MCF 10A (cell line): ENCODE data around the gene AJAP1. TPM values are rescaled to one million over a fixed set of nuclear protein-coding genes. Genes with fewer than 3 reads are reported as not detected.

Experiments used
- BruUV-seq: library from RNA; stranded (reverse); fragments of 400-500 nt; replicated peaks from 2 replicates; lab custom pipeline; 2021; lab: Mats Ljungman, UMichigan
- CTCF ChIA-PET: fragments of 300-600 bp; sonication (Branson Sonifier 250); formaldehyde crosslinking; extraction: SDS; loops from one replicate; lab custom pipeline; 2021; ENCODE audit warnings: antibody characterized with exemption, inconsistent platforms; lab: Yijun Ruan, JAX
- POLR2A ChIA-PET: fragments of 300-600, 350-650 bp; sonication (Branson Sonifier 250); formaldehyde crosslinking; extraction: SDS; loops from one replicate; lab custom pipeline; 2020; ENCODE audit warnings: antibody characterized with exemption, inconsistent platforms; lab: Yijun Ruan, JAX
- DNase-seq: peaks from one replicate; pipeline ENCODE4 v3.0.0-alpha.2; 2018; ENCODE audit not compliant: unreplicated experiment
- H3K27ac Mint-ChIP-seq: one replicate; pipeline ENCODE4 v1.8.0; 2022; ENCODE audit warnings: mild to moderate bottlenecking, low read depth, mixed read lengths; ENCODE audit not compliant: unreplicated experiment
- H3K27me3 Mint-ChIP-seq: one replicate; pipeline ENCODE4 v1.8.0; 2022; ENCODE audit warnings: mixed read lengths; ENCODE audit not compliant: insufficient read depth, unreplicated experiment
- H3K36me3 Mint-ChIP-seq: one replicate; pipeline ENCODE4 v1.8.0; 2022; ENCODE audit warnings: mild to moderate bottlenecking, moderate library complexity, mixed read lengths; ENCODE audit not compliant: insufficient read depth, unreplicated experiment
- H3K4me1 Mint-ChIP-seq: one replicate; pipeline ENCODE4 v1.8.0; 2022; ENCODE audit warnings: mixed read lengths; ENCODE audit not compliant: insufficient read depth, unreplicated experiment
- H3K4me3 Mint-ChIP-seq: one replicate; pipeline ENCODE4 v1.8.0; 2022; ENCODE audit warnings: mild to moderate bottlenecking, moderate library complexity, mixed read lengths; ENCODE audit not compliant: unreplicated experiment
- H3K9me3 Mint-ChIP-seq: one replicate; pipeline ENCODE4 v1.8.0; 2022; ENCODE audit warnings: mixed read lengths; ENCODE audit not compliant: unreplicated experiment
- CTCF ChIP-seq: fragments of 200-600 bp; IDR thresholded peaks from one replicate; pipeline ENCODE4 v1.8.0; 2022; ENCODE audit warnings: antibody characterized with exemption, mild to moderate bottlenecking; ENCODE audit not compliant: unreplicated experiment
- intact Hi-C: fragments of 100-400 bp; cut with micrococcal nuclease; formaldehyde crosslinking; loops from 2 replicates; pipeline ENCODE4 v1.14.1; 2022
- total RNA-seq: library from RNA; stranded (reverse); gene quantifications from 2 replicates; pipeline ENCODE4 v1.2.3, GENCODE V29; 2022

Gene AJAP1
- total RNA-seq, 1 experiment from 2014 or later, result not detected

GRCh38 chr1:4612991-4613390 is 41.4 kb upstream of the AJAP1 start:
- Mint-ChIP-seq H3K27me3 (no peaks in the 10 kb centered on the region), H3K4me1 (no peaks in the 10 kb centered on the region), H3K9me3 (peaks cover 3% of the 10 kb centered on the region), H3K27ac (no peak overlapping the region), H3K36me3 (no peaks in the 10 kb centered on the region), H3K4me3 (no peak overlapping the region)
- ChIA-PET CTCF (no interaction called here), POLR2A (interaction anchor here (0.5 to 0.7 kb wide), 2 partner anchors 102 to 139 kb away, joined by 3 to 4 read pairs; no protein-coding TSS in a partner anchor)
- no TSS peak for BruUV-seq
- TF ChIP-seq CTCF, result no peak
- DNase-seq, result no peak
- intact Hi-C loops, result no loop called here

GRCh38 chr1:4613606-4614370 is 40.6 kb upstream of the AJAP1 start:
- H3K27me3 Mint-ChIP-seq, result no peaks in the 10 kb centered on the region
- no peak overlapping the region for H3K4me3 Mint-ChIP-seq
- ChIA-PET POLR2A (interaction anchor here (0.5 to 0.7 kb wide), 2 partner anchors 103 to 138 kb away, joined by 3 to 4 read pairs; no protein-coding TSS in a partner anchor), CTCF (interaction anchor here (0.6 to 1.3 kb wide), 2 partner anchors 27 to 166 kb away, joined by 3 read pairs; no protein-coding TSS in a partner anchor)
- intact Hi-C loops, result no loop called here
- H3K36me3 Mint-ChIP-seq, result no peaks in the 10 kb centered on the region
- H3K27ac Mint-ChIP-seq, result no peak overlapping the region
- H3K4me1 Mint-ChIP-seq, result no peaks in the 10 kb centered on the region
- H3K9me3 Mint-ChIP-seq, result no peaks in the 10 kb centered on the region
- no peak for DNase-seq
- BruUV-seq, result no TSS peak
- TF ChIP-seq CTCF, result no peak

GRCh38 chr1:4614371-4615137 is 39.9 kb upstream of the AJAP1 start:
- Mint-ChIP-seq H3K36me3 (no peaks in the 10 kb centered on the region), H3K9me3 (no peaks in the 10 kb centered on the region), H3K27ac (no peak overlapping the region), H3K4me1 (no peaks in the 10 kb centered on the region), H3K27me3 (no peaks in the 10 kb centered on the region), H3K4me3 (no peak overlapping the region)
- no TSS peak for BruUV-seq
- ChIA-PET POLR2A (interaction anchor here (0.6 kb wide), 1 partner anchor 1113 kb away, joined by 4 read pairs; no protein-coding TSS in a partner anchor), CTCF (interaction anchor here (1.3 kb wide), 1 partner anchor 26 kb away, joined by 3 read pairs; no protein-coding TSS in a partner anchor)
- intact Hi-C loops, result no loop called here
- no peak for DNase-seq
- no peak for TF ChIP-seq CTCF

GRCh38 chr1:4615138-4615470 is 39.3 kb upstream of the AJAP1 start:
- no peak for DNase-seq
- Mint-ChIP-seq H3K9me3 (no peaks in the 10 kb centered on the region), H3K27ac (no peak overlapping the region), H3K36me3 (no peaks in the 10 kb centered on the region), H3K4me3 (no peak overlapping the region), H3K4me1 (no peaks in the 10 kb centered on the region), H3K27me3 (no peaks in the 10 kb centered on the region)
- intact Hi-C loops, result no loop called here
- TF ChIP-seq CTCF, result no peak
- BruUV-seq, result no TSS peak
- CTCF ChIA-PET, result interaction anchor here (1.3 kb wide), 1 partner anchor 25 kb away, joined by 3 read pairs; no protein-coding TSS in a partner anchor
- POLR2A ChIA-PET, result interaction anchor here (0.6 kb wide), 1 partner anchor 1113 kb away, joined by 4 read pairs; no protein-coding TSS in a partner anchor
